Mesenchymal stem cell (in vitro differentiated cells and primary cell): ENCODE measurements around the gene KDM5C.

Source experiments
- DNase-seq: peaks from one replicate; pipeline ENCODE4 v3.0.0-alpha.2; 2013
- H2AFZ ChIP-seq: one replicate; pipeline ENCODE4 v1.6.1; 2013; ENCODE audit warnings: low read depth, mild to moderate bottlenecking, control low read depth, inconsistent platforms, low read length, moderate library complexity
- H2AK5ac ChIP-seq: 2 replicates; pipeline ENCODE4 v1.6.1; 2013; ENCODE audit warnings: low read length, moderate library complexity, mild to moderate bottlenecking, inconsistent platforms; ENCODE audit not compliant: severe bottlenecking
- H2BK120ac ChIP-seq: one replicate; pipeline ENCODE4 v1.6.1; 2013; ENCODE audit warnings: low read depth, mild to moderate bottlenecking, inconsistent platforms, low read length, moderate library complexity
- H2BK12ac ChIP-seq, 2 experiments: one replicate each; pipeline ENCODE4 v1.6.1; 2013; ENCODE audit warnings: inconsistent platforms in 2 of 2, low read length in 2 of 2, mild to moderate bottlenecking in 2 of 2, moderate library complexity in 2 of 2, control low read depth in 1 of 2
- H2BK15ac ChIP-seq: one replicate; pipeline ENCODE4 v1.6.1; 2013; ENCODE audit warnings: mild to moderate bottlenecking, low read depth, inconsistent platforms; ENCODE audit not compliant: poor library complexity, severe bottlenecking
- H2BK5ac ChIP-seq: 2 replicates; pipeline ENCODE4 v1.6.1; 2013; ENCODE audit warnings: low read depth, mild to moderate bottlenecking, low read length, control low read depth, inconsistent platforms; ENCODE audit not compliant: poor library complexity, severe bottlenecking
- H3K14ac ChIP-seq, 2 experiments: one replicate each; pipeline ENCODE4 v1.6.1; 2013; ENCODE audit warnings: inconsistent platforms in 2 of 2, low read length in 2 of 2, control low read depth in 1 of 2, mild to moderate bottlenecking in 1 of 2, moderate library complexity in 1 of 2
- H3K18ac ChIP-seq, 2 experiments: one replicate each; pipeline ENCODE4 v1.6.1; 2013; ENCODE audit warnings: inconsistent platforms in 2 of 2, low read length in 2 of 2, control low read depth in 1 of 2, low read depth in 1 of 2, mild to moderate bottlenecking in 1 of 2
- H3K23ac ChIP-seq, 2 experiments: one replicate each; pipeline ENCODE4 v1.6.1; 2013; ENCODE audit warnings: inconsistent platforms in 2 of 2, low read length in 2 of 2, mild to moderate bottlenecking in 2 of 2, moderate library complexity in 2 of 2, control low read depth in 1 of 2
- H3K27ac ChIP-seq: 2 replicates; pipeline ENCODE4 v1.5.1; 2013; ENCODE audit warnings: mild to moderate bottlenecking, moderate library complexity, low read length, control low read depth, inconsistent platforms; ENCODE audit not compliant: poor library complexity, severe bottlenecking
- H3K27me3 ChIP-seq, 2 experiments: 2 replicates each; pipeline versions ENCODE4 v1.6.1 to v1.7.0; 2013; ENCODE audit warnings: low read length in 2 of 2, mild to moderate bottlenecking in 2 of 2, moderate library complexity in 2 of 2, control low read depth in 1 of 2, inconsistent platforms in 1 of 2; ENCODE audit not compliant: control insufficient read depth in 1 of 2, insufficient read depth in 1 of 2
- H3K36me3 ChIP-seq, 2 experiments: 2 replicates each; pipeline versions ENCODE4 v1.6.1 to v1.7.0; 2013; ENCODE audit warnings: low read length in 2 of 2, control low read depth in 1 of 2, inconsistent platforms in 1 of 2, low read depth in 1 of 2, mild to moderate bottlenecking in 1 of 2; ENCODE audit not compliant: insufficient read depth in 2 of 2, control insufficient read depth in 1 of 2
- H3K4ac ChIP-seq, 2 experiments: one replicate each; pipeline ENCODE4 v1.6.1; 2013; ENCODE audit warnings: inconsistent platforms in 2 of 2, low read length in 2 of 2, mild to moderate bottlenecking in 2 of 2, moderate library complexity in 2 of 2, control low read depth in 1 of 2, low read depth in 1 of 2
- H3K4me1 ChIP-seq: 2 replicates; pipeline ENCODE4 v1.6.1; 2013; ENCODE audit warnings: low read depth, low read length, control low read depth; ENCODE audit not compliant: control insufficient read depth, insufficient read depth
- H3K4me2 ChIP-seq: 2 replicates; pipeline ENCODE4 v1.6.1; 2013; ENCODE audit warnings: low read length, mild to moderate bottlenecking, inconsistent platforms; ENCODE audit not compliant: poor library complexity, severe bottlenecking
- H3K4me3 ChIP-seq, 2 experiments: 2 replicates each; pipeline versions ENCODE4 v1.5.1 to v1.7.0; 2013; ENCODE audit warnings: low read length in 2 of 2, mild to moderate bottlenecking in 2 of 2, control low read depth in 1 of 2, low read depth in 1 of 2; ENCODE audit not compliant: insufficient read depth in 1 of 2
- H3K79me1 ChIP-seq: replicated peaks from 2 replicates; pipeline ENCODE4 v1.6.1; 2013; ENCODE audit warnings: mild to moderate bottlenecking, control low read depth, low read length, inconsistent platforms; ENCODE audit not compliant: poor library complexity, severe bottlenecking
- H3K9ac ChIP-seq: 2 replicates; pipeline ENCODE4 v1.7.0; 2013; ENCODE audit warnings: mild to moderate bottlenecking, low read length, moderate library complexity
- H3K9me3 ChIP-seq: 2 replicates; pipeline ENCODE4 v1.7.0; 2013; ENCODE audit warnings: mild to moderate bottlenecking, low read length; ENCODE audit not compliant: control insufficient read depth
- H4K8ac ChIP-seq: one replicate; pipeline ENCODE4 v1.6.1; 2013; ENCODE audit warnings: inconsistent platforms, mild to moderate bottlenecking, low read length, moderate library complexity
- H4K91ac ChIP-seq: one replicate; pipeline ENCODE4 v1.6.1; 2013; ENCODE audit warnings: mild to moderate bottlenecking, low read length, inconsistent platforms
- WGBS: methylation state at CpG from one replicate; pipeline ENCODE4 v1.1.7; 2013; ENCODE audit warnings: mixed read lengths; 5-methylcytosine and 5-hydroxymethylcytosine counted together

The KDM5C gene

GRCh38 chrX:53247928-53248327 lies 22.9 kb upstream of the KDM5C start:
- DNase-seq: no peak
- Histone ChIP-seq H2BK12ac (no peak overlapping the region), H3K4me2 (no peak overlapping the region), H3K9me3 (no peaks in the 10 kb centered on the region), H3K27me3 (peaks cover 0 to 35% of the 10 kb centered on the region in 2 experiments), H4K91ac (no peak overlapping the region), H3K23ac (no peak overlapping the region), H2BK15ac (no peak overlapping the region), H4K8ac (no peak overlapping the region), H3K14ac (no peak overlapping the region), H3K4me1 (no peaks in the 10 kb centered on the region), H3K4me3 (no peak overlapping the region), H2BK5ac (no peak overlapping the region), H3K79me1 (no peaks in the 10 kb centered on the region), H3K4ac (no peak overlapping the region), H3K9ac (no peak overlapping the region), H2AK5ac (no peak overlapping the region), H3K18ac (no peak overlapping the region), H3K27ac (no peak overlapping the region), H2BK120ac (no peak overlapping the region), H2AFZ (no peak overlapping the region), H3K36me3 (peaks cover 28 to 35% of the 10 kb centered on the region in 2 experiments)
- WGBS: over 99% methylated on average over 10 of the region's 10 CpGs

- Histone ChIP-seq H3K79me1 (no peaks in the 10 kb centered on the region), H3K23ac (no peak overlapping the region), H3K9ac (no peak overlapping the region), H2AFZ (no peak overlapping the region), H2BK15ac (no peak overlapping the region), H2BK5ac (no peak overlapping the region), H2BK12ac (no peak overlapping the region), H3K4me1 (peaks cover 3% of the 10 kb centered on the region), H3K18ac (no peak overlapping the region), H3K14ac (no peak overlapping the region), H4K8ac (no peak overlapping the region), H3K27me3 (peaks cover 0 to 30% of the 10 kb centered on the region in 2 experiments), H3K4me3 (no peak overlapping the region), H4K91ac (no peak overlapping the region), H2AK5ac (no peak overlapping the region), H3K9me3 (no peaks in the 10 kb centered on the region), H2BK120ac (no peak overlapping the region), H3K4me2 (no peak overlapping the region), H3K27ac (no peak overlapping the region), H3K4ac (no peak overlapping the region), H3K36me3 (peaks cover 37 to 41% of the 10 kb centered on the region in 2 experiments)
- DNase-seq: no peak
- WGBS: 83% methylated on average over 2 of the region's 2 CpGs
Observed at GRCh38 chrX:53246231-53246630, 21.2 kb upstream of the KDM5C start.

- WGBS: no CpG with 5 or more reads among the region's 1 CpG
- H2BK12ac ChIP-seq: no peak overlapping the region
- H3K18ac ChIP-seq: no peak overlapping the region
Observed at GRCh38 chrX:53244610-53245009, 19.6 kb upstream of the KDM5C start.

GRCh38 chrX:53242310-53242709 lies 17.3 kb upstream of the KDM5C start:
- H3K4me2 ChIP-seq: no peak overlapping the region
- H3K4ac ChIP-seq: no peak overlapping the region
- no peaks in the 10 kb centered on the region for H3K9me3 ChIP-seq
- no peak overlapping the region for H3K23ac ChIP-seq
- H2BK15ac ChIP-seq: no peak overlapping the region
- WGBS: 91% methylated on average over 4 of the region's 4 CpGs
- H3K4me3 ChIP-seq: no peak overlapping the region
- H3K4me1 ChIP-seq: peaks cover 3% of the 10 kb centered on the region
- H3K36me3 ChIP-seq: peaks cover 39 to 53% of the 10 kb centered on the region in 2 experiments
- H4K8ac ChIP-seq: no peak overlapping the region
- peaks cover 0 to 30% of the 10 kb centered on the region in 2 experiments for H3K27me3 ChIP-seq
- no peak overlapping the region for H4K91ac ChIP-seq
- no peak overlapping the region for H2AK5ac ChIP-seq
- no peak overlapping the region for H2BK120ac ChIP-seq
- DNase-seq: no peak
- H3K79me1 ChIP-seq: no peaks in the 10 kb centered on the region
- no peak overlapping the region for H3K14ac ChIP-seq
- no peak overlapping the region for H2BK5ac ChIP-seq
- no peak overlapping the region for H2BK12ac ChIP-seq
- no peak overlapping the region for H2AFZ ChIP-seq
- no peak overlapping the region for H3K18ac ChIP-seq
- H3K27ac ChIP-seq: no peak overlapping the region
- no peak overlapping the region for H3K9ac ChIP-seq

More at GRCh38 chrX:53244610-53245009, 19.6 kb upstream of the KDM5C start:
- no peak overlapping the region for H2AK5ac ChIP-seq
- H2BK15ac ChIP-seq: no peak overlapping the region
- H2BK5ac ChIP-seq: no peak overlapping the region
- no peak overlapping the region for H3K4ac ChIP-seq
- no peak overlapping the region for H3K9ac ChIP-seq
- no peaks in the 10 kb centered on the region for H3K79me1 ChIP-seq
- no peak overlapping the region for H3K14ac ChIP-seq
- peaks cover 3% of the 10 kb centered on the region for H3K4me1 ChIP-seq
- no peak overlapping the region for H3K23ac ChIP-seq
- H3K4me2 ChIP-seq: no peak overlapping the region
- no peak for DNase-seq
- H3K9me3 ChIP-seq: no peaks in the 10 kb centered on the region
- no peak overlapping the region for H2AFZ ChIP-seq
- no peak overlapping the region for H4K91ac ChIP-seq
- H3K4me3 ChIP-seq: no peak overlapping the region
- H3K27me3 ChIP-seq: peaks cover 0 to 29% of the 10 kb centered on the region in 2 experiments
- H3K27ac ChIP-seq: no peak overlapping the region
- no peak overlapping the region for H4K8ac ChIP-seq
- no peak overlapping the region for H2BK120ac ChIP-seq
- peaks cover 28 to 47% of the 10 kb centered on the region in 2 experiments for H3K36me3 ChIP-seq
